Putamen (tissue), 1 donor: Measurements from ENCODE around the gene CDH3.
A peak's percentile ranks its signal among the peaks of the same experiment; 100 is the strongest.

Experiments
- DNase-seq: peaks from one replicate; pipeline ENCODE4 v3.0.0-alpha.2; 2016; ENCODE audit warnings: low spot score

The CDH3 gene

GRCh38 chr16:68652659-68653058, 7.5 kb downstream of the CDH3 start:
- DNase-seq: no peak

- DNase-seq: no peak
Measured at GRCh38 chr16:68655806-68656205, 10.7 kb downstream of the CDH3 start.

- no peak for DNase-seq
Measured at GRCh38 chr16:68656751-68657150, 11.6 kb downstream of the CDH3 start.

- no peak for DNase-seq
Measured at GRCh38 chr16:68658341-68658973, 13.3 kb downstream of the CDH3 start.

GRCh38 chr16:68658974-68659360, 13.9 kb downstream of the CDH3 start:
- no peak for DNase-seq

GRCh38 chr16:68659412-68660358, 14.6 kb downstream of the CDH3 start:
- DNase-seq: no peak

- DNase-seq: no peak
Measured at GRCh38 chr16:68660359-68660795, 15.3 kb downstream of the CDH3 start.

GRCh38 chr16:68662035-68662434, 16.9 kb downstream of the CDH3 start:
- no peak for DNase-seq

GRCh38 chr16:68664297-68664696, 19.2 kb downstream of the CDH3 start:
- DNase-seq: peak; percentile 3

- no peak for DNase-seq
Measured at GRCh38 chr16:68665501-68665900, 20.4 kb downstream of the CDH3 start.

GRCh38 chr16:68668266-68668665, 23.2 kb downstream of the CDH3 start:
- DNase-seq: no peak

- DNase-seq: no peak
Measured at GRCh38 chr16:68676113-68676860, 31.2 kb downstream of the CDH3 start.

- no peak for DNase-seq
Measured at GRCh38 chr16:68681038-68681437, 35.9 kb downstream of the CDH3 start.

GRCh38 chr16:68685685-68686478, 40.8 kb downstream of the CDH3 start:
- no peak for DNase-seq

- no peak for DNase-seq
Measured at GRCh38 chr16:68686905-68687304, 41.8 kb downstream of the CDH3 start.

GRCh38 chr16:68689921-68690320, 44.8 kb downstream of the CDH3 start:
- DNase-seq: no peak

- DNase-seq: no peak
Measured at GRCh38 chr16:68695575-68695974, 50.5 kb downstream of the CDH3 start.

GRCh38 chr16:68696514-68696913, 51.4 kb downstream of the CDH3 start:
- no peak for DNase-seq

GRCh38 chr16:68698091-68698490, 53.0 kb downstream of the CDH3 start:
- no peak for DNase-seq

- no peak for DNase-seq
Measured at GRCh38 chr16:68700120-68700519, 55.0 kb downstream of the CDH3 start.

GRCh38 chr16:68700831-68701230, 55.7 kb downstream of the CDH3 start:
- DNase-seq: no peak
